Astrocyte of the spinal cord (primary cell): ENCODE measurements around the gene CTNNBL1.

Experiments used
- DNase-seq: peaks from one replicate; pipeline ENCODE4 v3.0.0; 2011; ENCODE audit warnings: low read depth, low spot score
- H3K4me3 ChIP-seq: 2 replicates; pipeline ENCODE4 v1.5.1; 2011; ENCODE audit warnings: low read depth, mild to moderate bottlenecking, low read length, moderate library complexity
- CTCF ChIP-seq: IDR thresholded peaks from 2 replicates; pipeline ENCODE4 v1.5.1; 2012; ENCODE audit warnings: low read depth, mild to moderate bottlenecking, low read length, inconsistent platforms
- in situ Hi-C: cut with HindIII; loops from 2 replicates; pipeline ENCODE4 v1.10.0; 2017; ENCODE audit warnings: low sequenced_read_pairs

Gene CTNNBL1

GRCh38 chr20:37748015-37748414 is 54.2 kb downstream of the CTNNBL1 start:
- DNase-seq = no peak
- H3K4me3 ChIP-seq = no peak overlapping the region
- no peak for TF ChIP-seq CTCF
- in situ Hi-C loops = no loop called here

GRCh38 chr20:37749218-37749617 is 55.4 kb downstream of the CTNNBL1 start:
- no peak overlapping the region for H3K4me3 ChIP-seq
- in situ Hi-C loops = no loop called here
- TF ChIP-seq CTCF = no peak
- DNase-seq = no peak

- TF ChIP-seq CTCF = no peak
- H3K4me3 ChIP-seq = no peak overlapping the region
- no peak for DNase-seq
- in situ Hi-C loops = no loop called here
These were observed 56.0 kb downstream of the CTNNBL1 start for GRCh38 chr20:37749620-37750403.

- no peak overlapping the region for H3K4me3 ChIP-seq
- no peak for DNase-seq
- peak; percentile 28 for TF ChIP-seq CTCF
- in situ Hi-C loops = no loop called here
These were observed 61.8 kb downstream of the CTNNBL1 start for GRCh38 chr20:37755665-37756064.

GRCh38 chr20:37756234-37756633 is 62.4 kb downstream of the CTNNBL1 start:
- TF ChIP-seq CTCF = no peak
- in situ Hi-C loops = no loop called here
- no peak for DNase-seq
- H3K4me3 ChIP-seq = no peak overlapping the region

GRCh38 chr20:37757550-37757949 is 63.7 kb downstream of the CTNNBL1 start:
- peak; percentile 15 for TF ChIP-seq CTCF
- DNase-seq = no peak
- H3K4me3 ChIP-seq = no peak overlapping the region
- in situ Hi-C loops = no loop called here
